UCSD-AML1 (cell line): Measurements from ENCODE around the gene MAN1A2.

Experiments used
- DNase-seq: peaks from one replicate; lab custom pipeline; 2025; ENCODE audit not compliant: unreplicated experiment; lab: John Stamatoyannopoulos, UW

MAN1A2 gene

GRCh38 chr1:117359561-117360289 is 7.5 kb upstream of the MAN1A2 start:
- DNase-seq: no peak

- DNase-seq: no peak
These were observed 4.3 kb upstream of the MAN1A2 start for GRCh38 chr1:117362986-117363385.

DNA sequence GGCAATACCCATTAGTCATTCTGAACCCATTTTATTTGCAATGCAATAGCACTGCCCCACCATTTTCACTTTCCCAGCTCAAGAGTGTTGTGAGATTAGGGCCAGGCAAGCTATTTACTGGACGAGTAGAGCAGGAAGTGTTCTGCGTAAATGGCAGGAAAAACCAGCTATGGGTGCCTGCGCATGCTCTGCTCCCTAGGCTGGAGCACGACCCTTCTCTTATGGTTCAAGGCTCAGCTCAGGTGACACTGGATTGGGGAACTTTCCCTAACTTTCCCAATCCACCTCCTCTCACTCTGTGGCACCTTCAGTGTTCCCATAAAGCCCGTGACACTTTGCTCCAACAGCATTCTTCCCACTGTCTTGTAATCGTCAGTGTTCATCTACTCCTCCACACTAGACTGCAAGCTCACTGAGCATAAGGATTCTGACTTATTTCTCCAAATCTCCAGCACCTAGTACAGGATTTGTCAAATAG is 3.6 kb upstream of the MAN1A2 start:
- no peak for DNase-seq

DNA sequence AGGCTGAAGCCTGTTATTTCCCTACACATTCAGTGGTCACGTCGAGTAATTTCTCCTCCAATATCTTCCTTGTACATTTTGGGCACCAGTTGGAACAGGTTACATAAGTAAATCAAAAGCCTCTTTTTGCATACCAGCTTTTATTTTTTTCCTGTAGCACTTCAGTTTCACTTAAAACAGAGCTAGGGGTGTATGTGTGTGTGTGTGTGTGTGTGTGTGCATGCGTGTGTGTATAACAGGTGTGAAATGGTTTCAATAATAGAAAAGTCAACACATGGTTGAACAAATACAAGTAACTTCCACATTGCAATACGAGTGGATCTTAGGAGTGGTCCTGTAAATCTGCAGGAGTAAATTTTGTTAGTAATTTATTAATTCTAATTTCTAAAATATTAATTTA is 3.0 kb upstream of the MAN1A2 start:
- DNase-seq: no peak

DNA sequence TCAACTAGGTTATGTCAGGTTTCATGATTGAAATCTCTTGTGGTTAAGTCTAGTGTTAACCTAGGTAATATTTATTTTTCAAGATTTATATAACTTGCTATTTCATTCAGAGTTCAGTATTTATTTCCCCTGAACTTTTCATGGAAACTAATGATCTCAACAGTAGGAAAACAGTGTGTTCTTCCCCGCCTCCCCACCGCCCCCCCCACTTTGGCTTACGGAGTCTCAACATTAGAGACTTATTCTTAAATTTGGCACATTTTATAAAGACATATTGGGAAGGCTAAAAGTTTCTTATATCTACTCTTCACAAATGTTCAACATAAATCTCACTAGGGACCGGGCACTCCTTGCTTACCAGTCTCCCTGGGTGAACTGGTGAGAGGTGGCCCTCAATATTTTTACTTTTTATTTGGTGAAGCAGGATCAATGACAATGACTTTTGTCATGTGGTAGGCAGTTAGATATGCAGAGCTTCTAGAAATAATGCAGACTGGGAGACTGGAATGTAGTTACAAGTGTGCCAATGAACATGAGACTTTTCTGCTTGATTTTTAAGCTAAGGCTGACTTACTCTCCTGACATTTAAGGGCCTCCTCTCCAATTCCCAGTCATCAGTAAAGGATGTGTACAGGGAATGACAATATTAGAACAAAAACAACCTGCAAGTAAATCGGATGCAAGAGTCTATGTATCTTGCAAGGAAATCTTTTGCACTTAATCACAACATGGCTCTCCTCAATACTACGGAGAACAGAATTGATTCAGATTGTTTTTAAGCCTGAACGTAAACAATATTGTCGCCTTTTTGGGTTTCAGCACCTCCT is 1.7 kb upstream of the MAN1A2 start:
- no peak for DNase-seq

DNA sequence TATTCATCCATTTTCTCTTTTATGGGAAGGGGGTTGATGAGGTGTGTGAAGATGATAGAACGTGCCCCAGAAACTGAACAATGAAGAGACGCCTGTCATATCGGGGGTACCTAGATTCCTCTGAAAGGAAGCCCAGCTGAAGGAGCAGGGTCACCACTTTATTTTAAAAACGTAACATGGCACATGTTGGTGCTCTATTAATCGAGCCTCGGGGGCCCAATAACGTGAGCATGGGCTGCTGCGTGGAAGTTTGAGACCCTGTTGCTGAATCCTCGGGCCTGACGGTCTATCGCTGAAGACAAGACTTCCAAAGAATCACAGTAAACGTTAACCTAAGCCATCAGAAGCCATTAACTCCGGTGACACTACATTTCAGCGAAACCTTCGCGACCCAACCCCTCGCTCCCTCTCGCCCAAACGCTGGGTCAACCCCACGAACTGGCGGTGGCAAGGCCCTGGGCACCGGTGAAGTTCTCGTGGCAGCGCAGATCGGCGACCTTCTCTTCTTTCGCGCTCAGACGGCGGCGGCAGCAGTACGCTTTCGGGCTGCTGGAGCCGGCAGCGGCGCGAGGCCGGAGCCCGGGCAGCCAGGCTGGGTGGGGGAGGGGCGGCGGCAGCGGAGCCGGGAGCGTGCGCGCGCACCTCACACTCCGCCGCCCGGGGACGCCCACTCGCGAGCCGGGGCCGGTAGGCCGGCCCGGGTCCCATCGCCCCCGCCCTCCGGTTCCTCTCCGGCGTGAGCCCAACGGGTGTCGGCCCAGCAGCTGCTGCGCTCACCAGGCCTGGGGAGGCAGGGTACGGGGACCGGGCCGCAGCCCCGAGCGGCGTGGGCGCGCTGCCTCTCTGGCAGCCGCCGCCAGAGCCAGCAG is 838 bp upstream of the MAN1A2 start:
- DNase-seq: peak; percentile 88

DNA sequence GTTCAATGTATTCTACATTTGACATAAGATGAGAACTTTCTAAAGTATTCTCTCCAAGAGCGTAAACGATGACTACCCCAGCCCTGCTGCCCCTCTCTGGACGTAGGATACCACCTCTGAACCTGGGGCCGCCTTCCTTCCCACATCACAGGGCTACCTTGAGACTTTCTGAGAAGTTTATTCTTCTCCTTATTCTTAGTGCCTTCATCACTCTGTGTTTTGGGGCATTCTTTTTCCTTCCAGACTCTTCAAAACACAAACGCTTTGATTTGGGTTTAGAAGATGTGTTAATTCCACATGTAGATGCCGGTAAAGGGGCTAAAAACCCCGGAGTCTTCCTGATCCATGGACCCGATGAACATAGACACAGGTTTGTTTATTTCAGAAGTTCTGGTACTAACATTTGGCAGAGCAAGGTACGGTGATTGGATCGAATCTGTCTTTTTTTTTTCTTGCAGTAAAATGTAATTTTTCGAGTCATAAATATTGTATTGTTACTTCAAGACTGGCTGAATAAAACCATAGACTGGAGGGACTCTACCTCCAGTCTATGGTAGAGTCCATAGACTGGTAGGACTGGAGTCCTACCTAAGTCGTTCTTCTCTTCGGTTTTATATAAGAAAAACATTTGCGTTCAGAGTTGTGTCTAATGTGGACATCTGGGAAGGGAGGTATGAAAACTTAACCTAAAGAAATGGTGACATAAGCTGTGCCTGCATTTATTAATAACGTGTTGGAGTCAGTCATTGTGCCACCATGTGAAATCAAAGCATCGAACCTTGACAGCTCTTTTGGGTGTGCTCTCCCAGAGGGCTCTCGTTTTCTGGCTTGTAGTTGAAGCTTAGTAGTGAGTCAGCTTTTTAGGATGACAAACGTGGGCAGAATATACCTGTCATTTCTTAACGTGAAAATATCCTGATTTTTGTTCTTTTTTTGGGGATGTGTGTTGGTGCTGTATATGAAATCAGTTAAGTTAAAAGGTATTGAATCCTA is 1.2 kb downstream of the MAN1A2 start:
- no peak for DNase-seq

DNA sequence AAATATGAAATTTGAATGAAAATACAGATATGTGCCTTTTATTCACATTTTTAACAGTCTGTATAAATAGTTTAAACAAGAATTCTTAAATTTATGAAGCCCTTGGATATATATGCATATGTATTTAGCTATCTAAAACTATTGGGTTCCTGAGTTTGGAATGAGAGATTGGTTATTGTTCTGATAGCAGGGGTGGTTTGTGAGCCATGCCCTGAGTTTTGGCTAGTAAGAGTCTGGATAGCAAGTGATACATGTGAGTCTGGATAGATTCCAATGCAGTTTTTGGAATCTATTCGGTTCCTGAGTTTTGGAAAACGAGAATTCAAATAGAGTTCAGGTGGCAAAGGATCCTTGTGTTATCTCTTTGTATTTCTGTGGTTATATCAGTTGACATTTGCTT is 2.8 kb downstream of the MAN1A2 start:
- no peak for DNase-seq

GRCh38 chr1:117370509-117370908 is 3.3 kb downstream of the MAN1A2 start:
- no peak for DNase-seq

GRCh38 chr1:117371441-117372151 is 4.3 kb downstream of the MAN1A2 start:
- no peak for DNase-seq

GRCh38 chr1:117372863-117373412 is 5.7 kb downstream of the MAN1A2 start:
- DNase-seq: no peak

GRCh38 chr1:117373932-117374331 is 6.7 kb downstream of the MAN1A2 start:
- no peak for DNase-seq

- DNase-seq: no peak
These were observed 8.1 kb downstream of the MAN1A2 start for GRCh38 chr1:117375327-117375726.

DNA sequence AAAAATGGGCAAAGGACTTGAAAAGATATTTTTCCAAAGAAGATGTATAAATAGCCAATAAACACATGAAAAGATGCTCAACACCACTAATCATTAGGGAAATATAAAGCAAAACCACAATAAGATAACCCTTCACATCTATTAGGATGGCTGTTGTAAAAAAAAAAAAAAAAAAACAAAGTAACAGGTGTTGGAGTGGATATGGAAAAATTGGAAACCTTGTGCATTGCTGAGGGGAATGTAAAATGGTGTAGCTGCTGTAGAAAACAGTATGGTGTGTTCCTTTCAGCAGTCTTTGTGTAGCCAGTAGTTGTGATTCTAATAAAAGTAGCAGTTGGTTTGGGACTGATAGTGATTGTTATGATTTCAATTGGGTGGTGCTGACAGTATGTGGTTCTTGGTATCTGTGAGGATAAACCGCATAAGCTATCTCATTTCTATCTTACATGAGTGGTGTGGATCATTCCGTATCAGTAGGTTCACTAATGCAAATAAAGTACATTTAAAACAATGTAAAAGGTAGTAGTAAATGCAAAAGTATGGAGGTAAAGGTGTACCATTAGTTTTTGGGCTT is 19.9 kb downstream of the MAN1A2 start:
- no peak for DNase-seq

- no peak for DNase-seq
These were observed 21.1 kb downstream of the MAN1A2 start for GRCh38 chr1:117388328-117388727.

- DNase-seq: no peak
These were observed 22.0 kb downstream of the MAN1A2 start for GRCh38 chr1:117389284-117389683.

GRCh38 chr1:117389779-117390178 is 22.5 kb downstream of the MAN1A2 start:
- DNase-seq: no peak

DNA sequence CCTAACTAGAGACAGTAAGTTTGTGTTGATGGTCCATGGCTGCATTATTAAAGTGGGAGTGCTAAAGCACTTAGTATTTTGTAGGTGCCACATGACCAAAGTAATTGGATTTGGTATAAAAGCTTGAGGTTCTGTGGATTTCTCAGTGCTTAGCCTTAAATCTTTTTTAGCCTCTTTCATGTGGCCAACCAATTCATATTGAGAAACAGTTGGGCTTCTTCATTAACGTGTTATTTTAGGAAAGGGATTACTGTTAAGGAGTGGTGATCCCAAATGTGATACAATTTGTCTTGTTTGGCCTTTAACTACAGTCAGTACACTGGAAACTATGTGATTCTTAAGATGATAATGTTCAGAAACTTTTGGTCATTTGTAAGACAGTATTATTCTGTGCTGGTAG is 25.5 kb downstream of the MAN1A2 start:
- no peak for DNase-seq

DNA sequence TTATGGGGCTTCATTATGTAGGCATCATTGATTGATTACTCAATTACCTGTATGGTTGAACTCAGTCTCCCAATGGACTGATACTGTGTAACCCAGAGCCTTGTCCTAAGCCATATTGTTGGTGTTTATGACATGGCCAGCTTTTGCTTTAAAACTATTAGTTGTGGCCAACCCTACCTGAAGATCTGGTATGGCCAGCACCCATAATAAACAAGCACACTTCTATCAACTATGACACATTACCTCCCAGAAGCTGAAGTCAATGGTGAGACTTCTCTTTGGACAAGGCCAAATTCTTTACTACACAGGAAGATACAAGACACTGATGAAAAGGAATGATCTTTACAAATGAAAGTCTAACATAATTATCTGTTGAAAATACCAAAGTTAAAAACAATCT is 28.8 kb downstream of the MAN1A2 start:
- DNase-seq: no peak
